HepG2 (cell line): ENCODE measurements around the gene CALCR. TPM values are rescaled to one million over a fixed set of nuclear protein-coding genes. Genes with fewer than 3 reads are reported as not detected.

Experiments used
- ATAC-seq: fragments of 200-7000 bp; cut with Tn5 transposase; 3 replicates; pipeline ENCODE4 v1.9.1; 2020; ENCODE audit warnings: mild to moderate bottlenecking, moderate library complexity
- BruUV-seq: library from RNA; stranded (reverse); fragments of 400-500 nt; replicated peaks from 2 replicates; lab custom pipeline; 2021; lab: Mats Ljungman, UMichigan
- CTCF ChIA-PET: fragments of 300-600 bp; formaldehyde crosslinking; extraction: SDS; loops from one replicate; lab custom pipeline; 2021; ENCODE audit warnings: low total read pairs, inconsistent platforms, low intra/inter-chr PET ratio; lab: Yijun Ruan, JAX
- POLR2A ChIA-PET: fragments of 350-600 bp; sonication (Branson Sonifier 250); formaldehyde crosslinking; loops from one replicate; lab custom pipeline; 2020; ENCODE audit warnings: antibody characterized with exemption, inconsistent platforms; lab: Yijun Ruan, JAX
- DNase-seq: peaks from one replicate; pipeline ENCODE4 v3.0.0-alpha.2; 2015; ENCODE audit warnings: low spot score
- FAIRE-seq: peaks from 3 replicates; lab custom pipeline; 2011; peaks lifted over from hg19 to GRCh38; lab: Jason Lieb, UNC
- H2AFZ ChIP-seq: one replicate; pipeline ENCODE4 v1.6.1; 2011; ENCODE audit warnings: low read length, inconsistent platforms
- H3K27ac ChIP-seq: fragments of 300-600 bp; 3 replicates; pipeline ENCODE4 v1.8.0; 2011; ENCODE audit warnings: mixed run types, mild to moderate bottlenecking, mixed read lengths, low read length, inconsistent platforms; ENCODE audit not compliant: insufficient read depth; ENCODE audit errors: extremely low read length
- H3K27me3 ChIP-seq, 2 experiments: fragments of 200-600 bp in 1 of 2; 2 replicates in 1 of 2; 3 replicates in 1 of 2; pipeline versions ENCODE4 v1.6.0 to v1.8.0; 2011; ENCODE audit warnings: low read length in 2 of 2, mild to moderate bottlenecking in 2 of 2, moderate library complexity in 2 of 2, inconsistent platforms in 1 of 2; ENCODE audit not compliant: insufficient read depth in 2 of 2, control insufficient read depth in 1 of 2
- H3K36me3 ChIP-seq, 2 experiments: fragments of 200-600 bp in 1 of 2; replicated peaks in 1 of 2; 2 replicates in 1 of 2; 3 replicates in 1 of 2; pipeline versions ENCODE4 v1.5.1 to v1.8.0; 2011; ENCODE audit warnings: low read length in 2 of 2, inconsistent platforms in 1 of 2; ENCODE audit not compliant: insufficient read depth in 2 of 2, control insufficient read depth in 1 of 2
- H3K4me1 ChIP-seq: 2 replicates; pipeline ENCODE4 v1.5.1; 2012; ENCODE audit warnings: low read length, inconsistent platforms; ENCODE audit not compliant: insufficient read depth
- H3K4me2 ChIP-seq: 2 replicates; pipeline ENCODE4 v1.6.0; 2011; ENCODE audit warnings: low read depth, low read length, inconsistent platforms
- H3K4me3 ChIP-seq, 3 experiments: fragments of 200-600 bp in 1 of 3; sonication (generic), shearing (Covaris generic) in 1 of 3; replicated peaks in 1 of 3; 2 replicates each; pipeline ENCODE4 v1.5.1; 2011 to 2016; ENCODE audit warnings: low read length in 3 of 3, inconsistent platforms in 2 of 3, low read depth in 2 of 3, mild to moderate bottlenecking in 2 of 3, control low read depth in 1 of 3, mixed read lengths in 1 of 3; ENCODE audit not compliant: insufficient read depth in 1 of 3
- H3K79me2 ChIP-seq: one replicate; pipeline ENCODE4 v1.6.1; 2011; ENCODE audit warnings: low read length, inconsistent platforms; ENCODE audit not compliant: insufficient read depth
- H3K9ac ChIP-seq: 2 replicates; pipeline ENCODE4 v1.6.0; 2011; ENCODE audit warnings: mild to moderate bottlenecking, low read depth, low read length, inconsistent platforms; ENCODE audit not compliant: insufficient read depth
- H3K9me3 ChIP-seq: 2 replicates; pipeline ENCODE4 v1.5.1; 2012; ENCODE audit warnings: mild to moderate bottlenecking, low read length
- H4K20me1 ChIP-seq: 2 replicates; pipeline ENCODE4 v1.6.0; 2011; ENCODE audit warnings: inconsistent platforms, mild to moderate bottlenecking, low read length, moderate library complexity; ENCODE audit not compliant: insufficient read depth
- ASH2L ChIP-seq: fragments of 300-600, 200-600 bp; sonication (generic); IDR thresholded peaks from 2 replicates; pipeline ENCODE4 v1.7.0; 2017; ENCODE audit warnings: low read depth, mild to moderate bottlenecking, moderate library complexity, mixed read lengths, low read length; ENCODE audit not compliant: insufficient read length
- CEBPB ChIP-seq: IDR thresholded peaks from 2 replicates; pipeline ENCODE4 v1.6.1; 2011; ENCODE audit warnings: low read depth, low read length, improper control_type of control experiment, borderline replicate concordance
- MAFF ChIP-seq: IDR thresholded peaks from 2 replicates; pipeline ENCODE4 v1.6.1; 2011; ENCODE audit warnings: low read depth, low read length, improper control_type of control experiment
- MATR3 ChIP-seq: sonication (generic); formaldehyde crosslinking; IDR thresholded peaks from 2 replicates; pipeline ENCODE4 v1.4.0; 2020; ENCODE audit warnings: missing genetic modification reagents
- MTA3 ChIP-seq: sonication (generic); formaldehyde crosslinking; IDR thresholded peaks from 2 replicates; pipeline ENCODE4 v1.4.0; 2020; ENCODE audit warnings: missing genetic modification reagents
- NKX3-1 ChIP-seq: sonication (generic); formaldehyde crosslinking; IDR thresholded peaks from 2 replicates; pipeline ENCODE4 v1.5.0; 2020; ENCODE audit warnings: missing genetic modification reagents
- NR2F6 ChIP-seq, 2 experiments: IDR thresholded peaks; 2 replicates each; pipeline ENCODE4 v1.6.1; 2016; ENCODE audit warnings: antibody characterized with exemption in 1 of 2, mild to moderate bottlenecking in 1 of 2
- SSRP1 ChIP-seq: IDR thresholded peaks from 2 replicates; pipeline ENCODE4 v1.6.1; 2016; ENCODE audit warnings: control low read depth
- ZEB1 ChIP-seq: IDR thresholded peaks from 2 replicates; pipeline ENCODE4 v1.6.1; 2012; ENCODE audit warnings: mild to moderate bottlenecking, low read depth, inconsistent platforms; ENCODE audit not compliant: insufficient replicate concordance
- ZNF3 ChIP-seq: IDR thresholded peaks from 2 replicates; pipeline ENCODE4 v1.7.0; 2017; ENCODE audit warnings: inconsistent platforms
- ZNF839 ChIP-seq: sonication (generic); formaldehyde crosslinking; IDR thresholded peaks from 2 replicates; pipeline ENCODE4 v1.4.0; 2020; ENCODE audit warnings: missing genetic modification reagents, mild to moderate bottlenecking, borderline replicate concordance
- WGBS: methylation state at CpG from one replicate; pipeline ENCODE4 v1.1.6; 2017; ENCODE audit warnings: low lambda C conversion rate; 5-methylcytosine and 5-hydroxymethylcytosine counted together
- in situ Hi-C: cut with HindIII; loops from 2 replicates; pipeline ENCODE4 v1.10.0; 2017; ENCODE audit warnings: low pct_unique_long_range_greater_than_20kb; ENCODE audit not compliant: extremely low pct_ligation_motif_present
- intact Hi-C: fragments of 100-400 bp; cut with micrococcal nuclease; formaldehyde crosslinking; loops from one replicate; pipeline ENCODE4 v1.10.0; 2022; ENCODE audit not compliant: unreplicated experiment
- polyA plus RNA-seq, 8 experiments: library from polyadenylated mRNA; depleted of rRNA in 3 of 8; stranded (reverse) in 7 of 8; unstranded in 1 of 8; fragments of >200 nt; fragmentation: Illumina TruSeq in 4 of 8; extraction: Trizol in 4 of 8; gene quantifications; 2 replicates each; pipeline versions ENCODE4 v1.2.1 to v1.2.3, GENCODE V29; 2011 to 2016; ENCODE audit warnings: low read depth in 4 of 8, missing spikeins in 1 of 8, mixed read lengths in 1 of 8; ENCODE audit not compliant: insufficient read depth in 1 of 8
- total RNA-seq, 5 experiments: library from RNA; depleted of rRNA; stranded (reverse); fragments of >200 nt; fragmentation: Illumina TruSeq; extraction: Trizol; gene quantifications; 2 replicates each; pipeline ENCODE4 v1.2.3, GENCODE V29; 2016; ENCODE audit warnings: low read depth in 1 of 5
- TF ChIP-seq, protein P1 (sequence below): sonication (generic); formaldehyde crosslinking; IDR thresholded peaks from 2 replicates; pipeline ENCODE4 v1.8.1; 2023; ENCODE audit warnings: mild to moderate bottlenecking, missing genetic modification reagents
- TF ChIP-seq, protein P2 (sequence below): IDR thresholded peaks from 2 replicates; pipeline ENCODE4 v1.6.1; 2016
- TF ChIP-seq, protein P3 (sequence below): sonication (generic); formaldehyde crosslinking; IDR thresholded peaks from 2 replicates; pipeline ENCODE4 v1.4.0; 2020; ENCODE audit warnings: mild to moderate bottlenecking, missing genetic modification reagents
- TF ChIP-seq, protein P4 (sequence below): sonication (generic); formaldehyde crosslinking; IDR thresholded peaks from 2 replicates; pipeline ENCODE4 v1.4.0; 2020; ENCODE audit warnings: mild to moderate bottlenecking, missing genetic modification reagents

Gene CALCR
- total and polyA plus RNA-seq, 2 of the 13 experiments (the other 11 are each of a cell fraction or from before 2014, with no cell fraction given): not detected

DNA sequence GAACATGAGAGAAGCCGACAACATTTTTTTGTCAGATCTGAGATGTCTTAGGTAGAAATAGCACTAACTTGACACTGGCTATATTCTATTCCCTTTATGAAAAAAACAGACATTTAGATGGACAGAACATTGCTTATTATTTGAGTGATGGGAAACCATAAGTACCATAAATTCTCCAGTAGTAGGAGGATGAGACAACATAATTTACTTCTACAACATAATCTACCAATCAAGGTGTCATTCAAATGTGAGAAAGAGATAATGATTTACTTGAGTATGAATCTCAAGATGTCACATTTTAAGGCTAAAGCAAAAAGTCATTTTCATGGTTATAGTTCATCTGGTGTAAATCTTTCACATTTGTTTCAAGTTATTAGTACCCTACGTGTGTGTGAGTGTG, 110.8 kb downstream of the CALCR start:
- CTCF ChIA-PET: no interaction called here
- no peaks in the 10 kb centered on the region for H3K4me1 ChIP-seq
- no peak for TF ChIP-seq MAFF
- TF ChIP-seq, all 625 proteins: peak for 0
- in situ Hi-C loops: no loop called here
- BruUV-seq: no TSS peak
- Histone ChIP-seq H4K20me1 (no peaks in the 10 kb centered on the region), H3K9me3 (no peaks in the 10 kb centered on the region), H3K36me3 (no peaks in the 10 kb centered on the region), H3K27me3 (no peaks in the 10 kb centered on the region), H3K4me3 (no peak overlapping the region), H3K9ac (no peak overlapping the region), H3K79me2 (no peaks in the 10 kb centered on the region), H3K27ac (no peak overlapping the region), H2AFZ (no peak overlapping the region), H3K4me2 (no peak overlapping the region)
- no peak for FAIRE-seq
- 1% methylated on average over 2 of the region's 2 CpGs for WGBS
- intact Hi-C loops: no loop called here
- DNase-seq: no peak
- POLR2A ChIA-PET: no interaction called here
- ATAC-seq: no peak

DNA sequence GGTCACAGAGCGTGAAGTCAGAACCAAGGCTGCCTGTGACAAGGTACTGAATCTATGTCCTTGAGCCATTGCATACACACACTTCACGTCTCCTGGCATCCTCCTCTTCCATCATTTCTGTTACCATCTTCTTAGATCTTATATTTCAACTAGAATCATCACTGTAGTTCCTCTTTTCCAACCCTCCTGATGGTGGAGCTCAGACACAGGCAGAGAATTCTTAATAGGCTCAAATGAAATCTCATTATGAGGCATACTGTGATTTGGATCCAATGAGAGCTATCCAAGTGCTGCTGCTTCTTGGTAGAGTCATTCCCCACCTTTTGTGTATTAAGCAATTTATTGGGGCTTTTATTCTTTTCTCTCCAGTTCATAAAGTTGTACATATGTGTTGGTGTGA, 113.2 kb downstream of the CALCR start:
- H3K4me2 ChIP-seq: no peak overlapping the region
- H3K79me2 ChIP-seq: no peaks in the 10 kb centered on the region
- CTCF ChIA-PET: no interaction called here
- TF ChIP-seq ZNF3 (CRISPR knock-in tag) (no peak), ZNF839 (CRISPR knock-in tag) (no peak), NR2F6 (IDR thresholded peaks at IDR 0.05) (no peak), NR2F6 (CRISPR knock-in tag; IDR thresholded peaks at IDR 0.05) (no peak), SSRP1 (CRISPR knock-in tag) (no peak), MTA3 (CRISPR knock-in tag) (no peak), NKX3-1 (CRISPR knock-in tag) (no peak), MATR3 (CRISPR knock-in tag) (no peak), CEBPB (no peak), ZEB1 (no peak), ASH2L (no peak)
- TF ChIP-seq, protein P1, sequence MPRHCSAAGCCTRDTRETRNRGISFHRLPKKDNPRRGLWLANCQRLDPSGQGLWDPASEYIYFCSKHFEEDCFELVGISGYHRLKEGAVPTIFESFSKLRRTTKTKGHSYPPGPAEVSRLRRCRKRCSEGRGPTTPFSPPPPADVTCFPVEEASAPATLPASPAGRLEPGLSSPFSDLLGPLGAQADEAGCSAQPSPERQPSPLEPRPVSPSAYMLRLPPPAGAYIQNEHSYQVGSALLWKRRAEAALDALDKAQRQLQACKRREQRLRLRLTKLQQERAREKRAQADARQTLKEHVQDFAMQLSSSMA (CRISPR knock-in tag): no peak
- TF ChIP-seq, protein P2, sequence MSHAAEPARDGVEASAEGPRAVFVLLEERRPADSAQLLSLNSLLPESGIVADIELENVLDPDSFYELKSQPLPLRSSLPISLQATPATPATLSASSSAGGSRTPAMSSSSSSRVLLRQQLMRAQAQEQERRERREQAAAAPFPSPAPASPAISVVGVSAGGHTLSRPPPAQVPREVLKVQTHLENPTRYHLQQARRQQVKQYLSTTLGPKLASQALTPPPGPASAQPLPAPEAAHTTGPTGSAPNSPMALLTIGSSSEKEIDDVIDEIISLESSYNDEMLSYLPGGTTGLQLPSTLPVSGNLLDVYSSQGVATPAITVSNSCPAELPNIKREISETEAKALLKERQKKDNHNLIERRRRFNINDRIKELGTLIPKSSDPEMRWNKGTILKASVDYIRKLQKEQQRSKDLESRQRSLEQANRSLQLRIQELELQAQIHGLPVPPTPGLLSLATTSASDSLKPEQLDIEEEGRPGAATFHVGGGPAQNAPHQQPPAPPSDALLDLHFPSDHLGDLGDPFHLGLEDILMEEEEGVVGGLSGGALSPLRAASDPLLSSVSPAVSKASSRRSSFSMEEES (CRISPR knock-in tag): no peak
- TF ChIP-seq, protein P3, sequence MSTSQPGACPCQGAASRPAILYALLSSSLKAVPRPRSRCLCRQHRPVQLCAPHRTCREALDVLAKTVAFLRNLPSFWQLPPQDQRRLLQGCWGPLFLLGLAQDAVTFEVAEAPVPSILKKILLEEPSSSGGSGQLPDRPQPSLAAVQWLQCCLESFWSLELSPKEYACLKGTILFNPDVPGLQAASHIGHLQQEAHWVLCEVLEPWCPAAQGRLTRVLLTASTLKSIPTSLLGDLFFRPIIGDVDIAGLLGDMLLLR (CRISPR knock-in tag): no peak
- TF ChIP-seq, protein P4, sequence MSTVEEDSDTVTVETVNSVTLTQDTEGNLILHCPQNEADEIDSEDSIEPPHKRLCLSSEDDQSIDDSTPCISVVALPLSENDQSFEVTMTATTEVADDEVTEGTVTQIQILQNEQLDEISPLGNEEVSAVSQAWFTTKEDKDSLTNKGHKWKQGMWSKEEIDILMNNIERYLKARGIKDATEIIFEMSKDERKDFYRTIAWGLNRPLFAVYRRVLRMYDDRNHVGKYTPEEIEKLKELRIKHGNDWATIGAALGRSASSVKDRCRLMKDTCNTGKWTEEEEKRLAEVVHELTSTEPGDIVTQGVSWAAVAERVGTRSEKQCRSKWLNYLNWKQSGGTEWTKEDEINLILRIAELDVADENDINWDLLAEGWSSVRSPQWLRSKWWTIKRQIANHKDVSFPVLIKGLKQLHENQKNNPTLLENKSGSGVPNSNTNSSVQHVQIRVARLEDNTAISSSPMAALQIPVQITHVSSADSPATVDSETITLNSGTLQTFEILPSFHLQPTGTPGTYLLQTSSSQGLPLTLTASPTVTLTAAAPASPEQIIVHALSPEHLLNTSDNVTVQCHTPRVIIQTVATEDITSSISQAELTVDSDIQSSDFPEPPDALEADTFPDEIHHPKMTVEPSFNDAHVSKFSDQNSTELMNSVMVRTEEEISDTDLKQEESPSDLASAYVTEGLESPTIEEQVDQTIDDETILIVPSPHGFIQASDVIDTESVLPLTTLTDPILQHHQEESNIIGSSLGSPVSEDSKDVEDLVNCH (CRISPR knock-in tag): no peak
- DNase-seq (no peak), ATAC-seq (no peak), FAIRE-seq (no peak)
- H3K27me3 ChIP-seq: no peaks in the 10 kb centered on the region
- no peaks in the 10 kb centered on the region for H4K20me1 ChIP-seq
- H2AFZ ChIP-seq: no peak overlapping the region
- H3K9ac ChIP-seq: no peak overlapping the region
- in situ Hi-C loops (no loop called here), intact Hi-C loops (no loop called here)
- no TSS peak for BruUV-seq
- WGBS: 0% methylated on average over 2 of the region's 2 CpGs
- H3K36me3 ChIP-seq: no peaks in the 10 kb centered on the region
- H3K9me3 ChIP-seq: no peaks in the 10 kb centered on the region
- no peaks in the 10 kb centered on the region for H3K4me1 ChIP-seq
- no peak overlapping the region for H3K4me3 ChIP-seq
- POLR2A ChIA-PET: no interaction called here
- no peak overlapping the region for H3K27ac ChIP-seq
